SK-N-SH (cell line): ENCODE results near the gene ENOX1.

Experiments
- EP300 ChIP-seq, 2 experiments: IDR thresholded peaks; 2 replicates each; pipeline versions ENCODE4 v1.4.0 to v1.6.1; 2012; ENCODE audit warnings: borderline replicate concordance in 1 of 2, low read depth in 1 of 2, low read length in 1 of 2
- FOXM1 ChIP-seq: IDR thresholded peaks from 2 replicates; pipeline ENCODE4 v1.4.0; 2012; ENCODE audit warnings: low read depth, mild to moderate bottlenecking
- MAX ChIP-seq: IDR thresholded peaks from 2 replicates; pipeline ENCODE4 v1.4.0; 2012; ENCODE audit warnings: low read depth
- MXI1 ChIP-seq: IDR thresholded peaks from 2 replicates; pipeline ENCODE4 v1.6.1; 2012; ENCODE audit warnings: mild to moderate bottlenecking, low read depth, low read length, improper control_type of control experiment
- POLR2AphosphoS5 ChIP-seq: IDR thresholded peaks from 2 replicates; pipeline ENCODE4 v1.6.1; 2012; ENCODE audit warnings: low read depth, low read length
- RCOR1 ChIP-seq: fragments of 150-350 bp; IDR thresholded peaks from 2 replicates; pipeline ENCODE4 v1.6.1; 2017; ENCODE audit warnings: antibody characterized with exemption, low read length
- YY1 ChIP-seq: IDR thresholded peaks from 2 replicates; pipeline ENCODE4 v1.4.0; 2012; ENCODE audit warnings: low read depth, mild to moderate bottlenecking
- TF ChIP-seq, protein P1 (sequence below): IDR thresholded peaks from 2 replicates; pipeline ENCODE4 v1.4.0; 2012; ENCODE audit warnings: low read depth, borderline replicate concordance
- TF ChIP-seq, protein P2 (sequence below): fragments of 200-600 bp; sonication (generic); IDR thresholded peaks from 2 replicates; pipeline ENCODE4 v1.6.1; 2017; ENCODE audit warnings: antibody characterized with exemption, mild to moderate bottlenecking, moderate library complexity
- TF ChIP-seq, protein P3 (sequence below): IDR thresholded peaks from 2 replicates; pipeline ENCODE4 v1.6.1; 2012; ENCODE audit warnings: mild to moderate bottlenecking, low read depth, low read length, moderate library complexity

DNA sequence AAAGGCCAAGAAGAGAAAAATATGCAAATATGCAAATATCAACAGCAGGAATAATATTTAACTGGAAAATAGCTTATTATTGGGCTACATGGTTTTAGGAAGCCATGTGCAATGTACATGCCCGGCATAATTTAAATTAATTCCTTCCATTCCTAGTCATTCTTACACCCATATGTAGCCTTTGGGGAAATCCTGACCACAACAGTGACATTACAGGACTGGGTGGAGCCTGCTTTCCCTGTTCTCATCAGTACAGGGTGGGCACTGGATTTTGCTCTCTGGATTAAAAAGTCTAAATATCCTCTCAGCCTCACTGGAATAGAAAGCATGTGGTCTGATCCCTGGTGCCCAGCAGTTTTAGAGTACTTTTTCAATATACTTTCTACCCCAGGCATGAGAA is 565.2 kb downstream of the ENOX1 start:
- TF ChIP-seq MXI1: no peak
- no peak for TF ChIP-seq YY1
- TF ChIP-seq, protein P1, sequence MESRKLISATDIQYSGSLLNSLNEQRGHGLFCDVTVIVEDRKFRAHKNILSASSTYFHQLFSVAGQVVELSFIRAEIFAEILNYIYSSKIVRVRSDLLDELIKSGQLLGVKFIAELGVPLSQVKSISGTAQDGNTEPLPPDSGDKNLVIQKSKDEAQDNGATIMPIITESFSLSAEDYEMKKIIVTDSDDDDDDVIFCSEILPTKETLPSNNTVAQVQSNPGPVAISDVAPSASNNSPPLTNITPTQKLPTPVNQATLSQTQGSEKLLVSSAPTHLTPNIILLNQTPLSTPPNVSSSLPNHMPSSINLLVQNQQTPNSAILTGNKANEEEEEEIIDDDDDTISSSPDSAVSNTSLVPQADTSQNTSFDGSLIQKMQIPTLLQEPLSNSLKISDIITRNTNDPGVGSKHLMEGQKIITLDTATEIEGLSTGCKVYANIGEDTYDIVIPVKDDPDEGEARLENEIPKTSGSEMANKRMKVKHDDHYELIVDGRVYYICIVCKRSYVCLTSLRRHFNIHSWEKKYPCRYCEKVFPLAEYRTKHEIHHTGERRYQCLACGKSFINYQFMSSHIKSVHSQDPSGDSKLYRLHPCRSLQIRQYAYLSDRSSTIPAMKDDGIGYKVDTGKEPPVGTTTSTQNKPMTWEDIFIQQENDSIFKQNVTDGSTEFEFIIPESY: no peak
- no peak for TF ChIP-seq POLR2AphosphoS5
- no peak for TF ChIP-seq FOXM1
- TF ChIP-seq, protein P2, sequence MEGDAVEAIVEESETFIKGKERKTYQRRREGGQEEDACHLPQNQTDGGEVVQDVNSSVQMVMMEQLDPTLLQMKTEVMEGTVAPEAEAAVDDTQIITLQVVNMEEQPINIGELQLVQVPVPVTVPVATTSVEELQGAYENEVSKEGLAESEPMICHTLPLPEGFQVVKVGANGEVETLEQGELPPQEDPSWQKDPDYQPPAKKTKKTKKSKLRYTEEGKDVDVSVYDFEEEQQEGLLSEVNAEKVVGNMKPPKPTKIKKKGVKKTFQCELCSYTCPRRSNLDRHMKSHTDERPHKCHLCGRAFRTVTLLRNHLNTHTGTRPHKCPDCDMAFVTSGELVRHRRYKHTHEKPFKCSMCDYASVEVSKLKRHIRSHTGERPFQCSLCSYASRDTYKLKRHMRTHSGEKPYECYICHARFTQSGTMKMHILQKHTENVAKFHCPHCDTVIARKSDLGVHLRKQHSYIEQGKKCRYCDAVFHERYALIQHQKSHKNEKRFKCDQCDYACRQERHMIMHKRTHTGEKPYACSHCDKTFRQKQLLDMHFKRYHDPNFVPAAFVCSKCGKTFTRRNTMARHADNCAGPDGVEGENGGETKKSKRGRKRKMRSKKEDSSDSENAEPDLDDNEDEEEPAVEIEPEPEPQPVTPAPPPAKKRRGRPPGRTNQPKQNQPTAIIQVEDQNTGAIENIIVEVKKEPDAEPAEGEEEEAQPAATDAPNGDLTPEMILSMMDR: no peak
- TF ChIP-seq MAX: no peak
- no peak for TF ChIP-seq EP300 (IDR thresholded peaks at IDR 0.05; ENCODE audit: borderline replicate concordance in 1 of 2, low read depth in 1 of 2, low read length in 1 of 2)
- TF ChIP-seq RCOR1: no peak
- TF ChIP-seq, protein P3, sequence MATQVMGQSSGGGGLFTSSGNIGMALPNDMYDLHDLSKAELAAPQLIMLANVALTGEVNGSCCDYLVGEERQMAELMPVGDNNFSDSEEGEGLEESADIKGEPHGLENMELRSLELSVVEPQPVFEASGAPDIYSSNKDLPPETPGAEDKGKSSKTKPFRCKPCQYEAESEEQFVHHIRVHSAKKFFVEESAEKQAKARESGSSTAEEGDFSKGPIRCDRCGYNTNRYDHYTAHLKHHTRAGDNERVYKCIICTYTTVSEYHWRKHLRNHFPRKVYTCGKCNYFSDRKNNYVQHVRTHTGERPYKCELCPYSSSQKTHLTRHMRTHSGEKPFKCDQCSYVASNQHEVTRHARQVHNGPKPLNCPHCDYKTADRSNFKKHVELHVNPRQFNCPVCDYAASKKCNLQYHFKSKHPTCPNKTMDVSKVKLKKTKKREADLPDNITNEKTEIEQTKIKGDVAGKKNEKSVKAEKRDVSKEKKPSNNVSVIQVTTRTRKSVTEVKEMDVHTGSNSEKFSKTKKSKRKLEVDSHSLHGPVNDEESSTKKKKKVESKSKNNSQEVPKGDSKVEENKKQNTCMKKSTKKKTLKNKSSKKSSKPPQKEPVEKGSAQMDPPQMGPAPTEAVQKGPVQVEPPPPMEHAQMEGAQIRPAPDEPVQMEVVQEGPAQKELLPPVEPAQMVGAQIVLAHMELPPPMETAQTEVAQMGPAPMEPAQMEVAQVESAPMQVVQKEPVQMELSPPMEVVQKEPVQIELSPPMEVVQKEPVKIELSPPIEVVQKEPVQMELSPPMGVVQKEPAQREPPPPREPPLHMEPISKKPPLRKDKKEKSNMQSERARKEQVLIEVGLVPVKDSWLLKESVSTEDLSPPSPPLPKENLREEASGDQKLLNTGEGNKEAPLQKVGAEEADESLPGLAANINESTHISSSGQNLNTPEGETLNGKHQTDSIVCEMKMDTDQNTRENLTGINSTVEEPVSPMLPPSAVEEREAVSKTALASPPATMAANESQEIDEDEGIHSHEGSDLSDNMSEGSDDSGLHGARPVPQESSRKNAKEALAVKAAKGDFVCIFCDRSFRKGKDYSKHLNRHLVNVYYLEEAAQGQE: no peak
